NCI-H2196 (cell line): ENCODE measurements around the gene BAIAP3.
"Not testable (repeated sequence)": the region's sequence is repeated elsewhere in the genome, so short reads cannot be mapped to it uniquely, and the experiment has no call there.

Source experiments
- DNase-seq: peaks from one replicate; lab custom pipeline; 2025; ENCODE audit not compliant: unreplicated experiment; lab: John Stamatoyannopoulos, UW

BAIAP3 gene

DNA sequence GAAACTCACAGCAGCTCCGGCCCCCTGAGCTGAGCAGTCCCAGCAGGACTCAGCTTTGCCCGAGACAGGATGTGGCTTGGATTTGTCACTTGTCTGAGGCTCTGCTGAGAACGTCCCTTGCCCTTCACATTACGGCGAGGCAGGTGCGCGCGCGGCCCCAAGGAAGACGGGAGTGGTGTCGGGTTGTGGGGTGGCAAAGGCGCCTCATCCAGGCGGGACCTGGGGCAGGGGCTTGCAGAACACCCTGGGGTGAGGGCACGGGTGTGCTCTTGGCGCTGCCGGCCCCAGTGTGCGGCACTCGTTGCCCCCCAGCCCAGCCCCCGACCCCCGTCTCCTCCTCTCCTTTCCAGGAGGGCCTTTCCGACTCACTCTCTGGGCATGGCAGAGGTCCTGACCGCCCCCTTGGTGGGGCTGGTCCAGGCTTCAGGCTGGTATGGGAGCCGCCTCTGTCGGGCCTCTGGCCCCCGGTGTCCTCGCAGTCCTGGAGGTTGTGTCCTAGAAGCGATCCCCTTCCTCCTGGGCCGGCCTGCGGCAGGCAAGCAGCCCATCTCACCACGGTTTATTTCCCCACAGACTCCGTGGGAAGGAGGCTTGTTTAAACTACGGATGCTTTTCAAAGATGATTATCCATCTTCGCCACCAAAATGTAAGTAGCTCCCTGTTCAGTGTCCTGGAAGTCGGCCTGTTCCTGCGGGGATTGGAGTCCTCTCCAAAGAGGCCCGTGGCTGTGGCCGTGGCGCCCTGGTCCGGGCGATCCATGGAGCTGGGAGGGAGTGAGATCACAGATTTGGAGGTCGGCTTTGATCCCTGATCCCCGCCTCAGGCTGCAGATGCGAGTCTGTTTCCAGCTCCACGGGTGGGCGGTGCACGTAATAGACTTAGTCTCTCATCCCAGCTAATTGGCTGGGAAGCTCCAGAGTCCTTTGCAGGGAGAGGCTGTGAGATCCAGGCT is 18.1 kb upstream of the BAIAP3 start:
- DNase-seq, result no peak

DNA sequence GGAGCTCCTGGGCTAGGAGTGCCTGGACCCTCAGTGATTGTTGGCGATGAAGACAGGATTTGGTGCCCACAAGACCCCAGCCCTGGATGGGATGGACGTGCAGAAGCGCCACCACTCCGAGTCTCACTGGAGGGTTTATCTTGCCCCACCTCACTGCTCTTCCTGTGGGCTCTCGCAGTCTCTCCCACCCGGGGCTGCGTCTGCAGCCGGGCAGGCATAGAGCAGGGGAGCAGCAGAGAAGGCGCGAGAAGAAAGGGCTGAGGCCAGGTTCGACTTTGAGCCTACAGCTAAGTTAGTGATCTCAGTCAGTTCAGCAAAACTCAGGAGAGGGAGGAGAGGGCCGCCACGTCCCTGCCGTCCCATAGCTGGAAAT is 17.4 kb upstream of the BAIAP3 start:
- DNase-seq, result no peak

- no peak for DNase-seq
Measured at GRCh38 chr16:1317479-1318267, 15.8 kb upstream of the BAIAP3 start.

DNA sequence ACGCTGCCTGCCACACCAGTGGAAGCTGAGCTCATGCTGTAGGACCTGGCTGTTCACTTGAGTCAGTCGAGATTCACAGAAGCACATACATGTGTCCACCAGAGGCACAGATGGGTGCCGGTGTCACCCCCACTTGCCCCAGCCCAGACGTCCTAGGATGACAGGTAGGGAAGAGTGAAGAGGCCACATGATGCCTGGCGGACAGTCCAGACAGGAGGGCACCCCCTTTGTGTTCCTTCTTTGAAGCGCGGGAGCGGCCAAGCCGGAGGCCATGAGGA is 15.2 kb upstream of the BAIAP3 start:
- no peak for DNase-seq

DNA sequence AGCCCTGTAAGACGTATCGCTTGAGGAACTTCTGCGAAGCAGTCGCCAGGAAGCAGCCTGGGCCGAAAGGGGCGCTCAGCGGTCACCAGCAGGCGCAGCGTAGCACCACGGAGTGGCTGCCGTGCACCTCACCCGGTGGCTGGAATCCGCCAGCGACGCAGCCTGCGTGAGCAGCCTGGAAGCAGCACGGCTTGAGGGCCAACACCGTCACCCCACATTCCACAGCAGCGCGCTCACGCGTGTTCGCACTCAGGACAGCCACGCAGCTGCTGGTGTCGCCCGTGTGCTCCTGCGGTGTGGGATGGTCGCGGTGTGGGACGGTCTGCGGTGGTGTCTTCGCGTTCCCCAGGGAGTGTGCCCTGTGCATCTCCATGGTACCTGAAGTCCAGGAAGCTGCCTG is 14.4 kb upstream of the BAIAP3 start:
- no peak for DNase-seq

DNA sequence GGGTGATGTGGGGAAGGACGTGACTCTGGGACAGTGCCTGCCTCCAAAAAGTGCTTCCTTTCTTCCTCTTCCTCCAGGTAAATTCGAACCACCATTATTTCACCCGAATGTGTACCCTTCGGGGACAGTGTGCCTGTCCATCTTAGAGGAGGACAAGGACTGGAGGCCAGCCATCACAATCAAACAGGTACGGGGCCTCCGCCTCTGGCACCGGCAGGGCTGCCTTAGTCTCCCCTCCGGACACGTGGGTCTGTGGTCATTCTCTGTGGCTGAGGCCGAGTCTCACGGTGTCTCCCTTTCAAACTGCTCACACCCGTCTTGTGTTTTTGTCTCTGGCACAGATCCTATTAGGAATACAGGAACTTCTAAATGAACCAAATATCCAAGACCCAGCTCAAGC is 13.3 kb upstream of the BAIAP3 start:
- no peak for DNase-seq

DNA sequence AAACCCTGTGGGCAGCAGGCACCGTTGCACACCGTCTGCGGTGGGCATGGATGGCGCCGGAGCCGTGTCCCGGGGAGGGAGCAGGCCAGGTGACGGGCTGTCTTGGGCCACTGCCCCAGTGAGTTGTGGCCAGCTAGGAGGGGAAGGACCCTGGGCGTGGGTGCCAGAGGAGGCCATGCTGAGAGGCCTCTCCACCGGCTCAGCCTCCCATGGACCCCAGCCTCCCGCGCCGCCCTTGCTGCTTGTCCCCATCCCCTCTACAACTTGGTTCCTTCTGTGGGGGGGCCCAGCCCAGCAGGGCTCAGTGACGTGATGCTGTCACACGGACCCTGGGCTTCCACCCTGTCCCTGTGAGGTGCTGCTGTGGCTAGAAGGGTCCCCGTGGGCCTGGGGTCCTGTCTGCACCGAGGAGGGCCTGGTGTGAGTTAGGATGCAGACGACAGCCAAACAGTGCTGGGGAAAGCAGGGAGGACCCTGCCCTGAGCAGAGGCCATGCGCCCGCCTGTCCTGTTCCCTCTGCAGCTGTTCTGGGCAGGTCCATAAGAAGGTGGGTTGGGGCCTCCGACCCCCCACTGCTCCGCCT is 12.7 kb upstream of the BAIAP3 start:
- DNase-seq, result no peak

DNA sequence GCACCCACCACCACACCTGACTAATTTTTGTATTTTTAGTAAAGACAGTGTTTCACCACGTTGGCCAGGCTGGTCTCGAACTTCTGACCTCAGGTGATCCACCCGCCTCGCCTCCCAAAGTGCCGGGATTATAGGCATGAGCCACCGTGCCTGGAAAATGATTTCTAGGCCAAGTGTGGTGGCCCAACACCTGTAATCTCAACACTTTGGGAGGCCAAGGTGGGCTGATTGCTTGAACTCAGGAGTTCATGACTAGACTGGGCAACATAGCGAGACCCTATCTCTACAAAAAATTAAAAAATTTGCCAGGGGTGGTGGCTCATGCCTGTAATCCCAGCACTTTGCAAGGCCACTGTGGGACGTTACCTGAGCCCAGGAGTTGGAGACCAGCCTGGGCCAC is 11.0 kb upstream of the BAIAP3 start:
- DNase-seq, result no peak

GRCh38 chr16:1323296-1324239 is 9.9 kb upstream of the BAIAP3 start:
- peak; percentile 83 for DNase-seq

GRCh38 chr16:1324286-1324826 is 9.1 kb upstream of the BAIAP3 start:
- DNase-seq, result no peak

GRCh38 chr16:1325261-1325660 is 8.2 kb upstream of the BAIAP3 start:
- DNase-seq, result no peak

DNA sequence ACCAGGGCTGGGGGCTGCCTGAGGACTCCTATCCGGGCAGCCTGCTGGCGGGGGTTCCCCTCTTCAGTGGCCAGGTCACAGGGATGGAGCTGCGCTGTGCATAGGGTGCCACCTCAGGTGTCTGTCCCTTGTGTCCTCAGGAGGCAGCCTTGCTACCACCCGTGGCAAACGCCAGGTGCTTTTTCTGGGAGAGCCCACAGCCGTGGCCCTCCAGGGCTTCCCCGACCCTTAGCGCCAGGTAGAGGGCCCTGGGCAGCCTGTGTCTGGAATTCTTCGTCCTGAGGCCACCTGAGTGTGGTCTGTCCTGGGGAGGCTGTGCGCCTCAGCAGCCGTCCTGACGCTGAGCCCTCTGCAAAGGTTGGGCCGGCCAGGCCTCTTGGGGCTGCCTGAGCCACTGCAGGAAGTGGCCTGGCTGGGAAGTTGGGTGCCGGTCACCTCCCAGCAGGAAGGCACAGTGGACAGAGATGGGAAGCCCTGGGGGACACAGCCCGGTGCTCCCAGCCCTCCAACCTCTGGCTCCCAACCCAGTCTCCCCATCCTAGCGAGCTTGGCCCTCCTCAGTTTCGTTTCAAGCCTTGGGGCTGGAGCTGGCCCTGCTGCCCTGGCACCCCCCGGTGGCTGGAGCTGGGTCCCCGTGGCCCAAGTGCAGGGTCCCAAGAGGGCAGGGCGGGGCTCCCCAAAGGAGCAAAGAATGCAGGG is 7.6 kb upstream of the BAIAP3 start:
- DNase-seq, result no peak

DNA sequence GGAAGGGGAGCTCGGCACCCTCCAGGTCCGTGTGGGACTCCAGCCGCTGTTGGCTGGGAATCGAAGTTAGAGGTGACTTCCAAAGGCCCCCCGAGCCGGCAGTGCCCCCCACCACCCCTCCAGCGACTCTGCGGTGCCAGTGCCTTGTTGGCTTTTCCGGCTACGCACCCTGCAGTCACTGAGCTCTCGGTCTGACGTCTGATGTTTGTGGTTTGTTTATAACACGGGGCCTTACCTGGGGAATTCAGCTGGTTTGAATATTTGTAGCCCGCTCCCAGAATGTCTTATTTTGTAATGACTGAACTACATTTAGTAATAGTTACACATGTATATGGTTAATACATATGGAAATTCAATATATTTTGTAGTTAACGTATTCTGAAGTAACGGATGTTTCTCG is 7.1 kb upstream of the BAIAP3 start:
- DNase-seq, result no peak

- DNase-seq, result no peak
Measured at GRCh38 chr16:1326946-1327618, 6.4 kb upstream of the BAIAP3 start.

DNA sequence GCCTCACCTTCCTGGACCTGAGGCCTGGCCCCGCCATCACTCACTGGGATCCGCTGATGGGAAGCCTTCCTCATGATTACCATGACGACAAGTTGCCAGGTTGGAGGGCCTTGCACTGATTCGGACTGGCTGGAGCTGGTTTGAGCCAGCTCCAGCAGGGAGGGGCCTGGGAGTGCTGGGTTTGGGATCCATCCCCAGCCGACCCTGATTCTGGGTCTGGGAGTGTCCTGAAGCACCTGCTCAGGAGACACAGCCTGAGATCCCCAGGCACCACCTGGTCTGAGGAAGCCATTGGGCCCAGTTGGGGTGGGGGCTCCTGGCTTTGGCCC is 5.9 kb upstream of the BAIAP3 start:
- peak; percentile 21 for DNase-seq

- not testable (repeated sequence) for DNase-seq
Measured at GRCh38 chr16:1328136-1328535, 5.3 kb upstream of the BAIAP3 start.

- DNase-seq, result not testable (repeated sequence)
Measured at GRCh38 chr16:1328961-1329360, 4.5 kb upstream of the BAIAP3 start.

- no peak for DNase-seq
Measured at GRCh38 chr16:1330260-1330914, 3.1 kb upstream of the BAIAP3 start.
